Measurements from ENCODE around the gene SORBS1.

Gene SORBS1

GRCh38 chr10:95485056-95485844, 75.9 kb downstream of the SORBS1 start:
- no peaks in the 10 kb centered on the region for H3K36me3 Mint-ChIP-seq
- H3K9me3 Mint-ChIP-seq: no peaks in the 10 kb centered on the region
- peaks cover 6% of the 10 kb centered on the region for H3K4me1 Mint-ChIP-seq
- CTCF ChIA-PET: no interaction called here
- H3K27ac Mint-ChIP-seq: peak overlapping the region; percentile 24
- peaks cover 4% of the 10 kb centered on the region for H3K27me3 Mint-ChIP-seq
- no peak for DNase-seq
- H3K4me3 Mint-ChIP-seq: no peak overlapping the region

DNA sequence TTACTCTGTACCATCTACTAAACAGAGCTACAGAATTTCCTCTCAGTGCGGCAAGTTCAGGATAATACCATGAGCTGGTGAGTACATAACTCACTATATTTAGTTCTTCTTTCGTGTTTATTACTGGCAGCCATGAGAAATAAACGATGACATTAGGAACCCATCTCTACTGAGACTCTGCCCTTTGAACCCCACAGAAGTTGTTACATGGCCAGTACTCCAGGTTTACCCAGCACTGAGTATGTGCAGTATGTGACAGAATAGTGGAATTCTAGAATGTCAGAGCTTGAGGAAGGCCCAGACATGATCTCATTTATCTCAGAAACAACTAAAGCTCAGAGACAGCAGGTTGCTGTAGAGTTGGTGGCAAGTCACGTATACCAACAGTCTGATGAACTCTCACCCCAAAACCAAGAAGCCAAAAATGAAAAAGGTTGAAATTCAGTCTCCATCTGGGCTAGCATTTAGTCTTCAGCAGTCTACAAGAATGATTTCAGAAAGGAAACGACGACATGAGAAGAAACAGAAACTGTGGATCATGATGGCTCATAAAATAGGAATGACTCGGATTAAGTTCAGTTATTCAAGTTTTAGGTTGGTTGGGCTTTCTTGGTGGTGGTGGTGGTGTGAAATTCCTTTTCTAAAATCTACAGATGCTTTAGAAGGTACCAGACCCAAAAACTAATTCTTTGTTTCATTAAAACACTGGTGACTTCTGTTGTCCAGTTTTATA, 78.5 kb downstream of the SORBS1 start:
- Mint-ChIP-seq H3K27me3 (peaks cover 8% of the 10 kb centered on the region), H3K27ac (no peak overlapping the region), H3K36me3 (no peaks in the 10 kb centered on the region), H3K4me1 (peaks cover 6% of the 10 kb centered on the region), H3K9me3 (no peaks in the 10 kb centered on the region), H3K4me3 (no peak overlapping the region)
- no peak for DNase-seq
- CTCF ChIA-PET: no interaction called here

DNA sequence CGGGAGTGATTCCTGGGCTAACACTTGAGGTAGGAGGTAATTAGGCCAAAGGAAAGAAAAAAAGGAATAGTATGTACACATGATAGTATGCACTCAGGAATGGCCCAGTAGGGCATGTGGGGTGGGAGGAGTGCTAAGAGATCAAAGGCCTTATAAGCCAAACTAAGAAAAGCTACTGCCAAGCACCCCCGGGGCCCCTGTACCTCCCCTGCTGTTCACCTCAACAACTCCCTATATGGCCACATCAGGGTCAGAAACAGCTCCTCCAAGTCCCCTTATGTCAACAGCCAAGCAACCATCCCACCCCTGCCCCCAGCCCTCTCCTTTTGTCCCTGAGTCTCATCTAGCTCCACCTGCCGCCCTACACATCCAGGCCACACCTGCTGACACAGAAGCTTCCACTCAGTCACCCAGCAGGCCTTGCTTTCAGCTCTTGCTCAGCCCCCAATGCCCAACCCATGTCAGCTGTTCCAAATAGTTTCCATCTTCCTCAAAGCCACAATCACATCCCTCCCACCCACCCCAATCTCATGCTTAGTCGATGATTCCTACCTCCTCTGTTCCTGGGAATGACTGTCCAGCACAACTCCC, 80.2 kb downstream of the SORBS1 start:
- H3K4me3 Mint-ChIP-seq: no peak overlapping the region
- peaks cover 11% of the 10 kb centered on the region for H3K27me3 Mint-ChIP-seq
- CTCF ChIA-PET: interaction anchor here (1.3 kb wide), 1 partner anchor 236 kb away, joined by 3 read pairs; no protein-coding TSS in a partner anchor
- H3K4me1 Mint-ChIP-seq: peaks cover 6% of the 10 kb centered on the region
- no peak for DNase-seq
- no peak overlapping the region for H3K27ac Mint-ChIP-seq
- H3K36me3 Mint-ChIP-seq: no peaks in the 10 kb centered on the region
- no peaks in the 10 kb centered on the region for H3K9me3 Mint-ChIP-seq

- H3K27ac Mint-ChIP-seq: no peak overlapping the region
- CTCF ChIA-PET: interaction anchor here (1.3 kb wide), 1 partner anchor 235 kb away, joined by 3 read pairs; no protein-coding TSS in a partner anchor
- H3K27me3 Mint-ChIP-seq: peaks cover 11% of the 10 kb centered on the region
- peaks cover under 1% of the 10 kb centered on the region for H3K4me1 Mint-ChIP-seq
- H3K4me3 Mint-ChIP-seq: no peak overlapping the region
- no peak for DNase-seq
- H3K9me3 Mint-ChIP-seq: no peaks in the 10 kb centered on the region
- H3K36me3 Mint-ChIP-seq: no peaks in the 10 kb centered on the region
Measured at GRCh38 chr10:95480102-95480900, 80.9 kb downstream of the SORBS1 start.

DNA sequence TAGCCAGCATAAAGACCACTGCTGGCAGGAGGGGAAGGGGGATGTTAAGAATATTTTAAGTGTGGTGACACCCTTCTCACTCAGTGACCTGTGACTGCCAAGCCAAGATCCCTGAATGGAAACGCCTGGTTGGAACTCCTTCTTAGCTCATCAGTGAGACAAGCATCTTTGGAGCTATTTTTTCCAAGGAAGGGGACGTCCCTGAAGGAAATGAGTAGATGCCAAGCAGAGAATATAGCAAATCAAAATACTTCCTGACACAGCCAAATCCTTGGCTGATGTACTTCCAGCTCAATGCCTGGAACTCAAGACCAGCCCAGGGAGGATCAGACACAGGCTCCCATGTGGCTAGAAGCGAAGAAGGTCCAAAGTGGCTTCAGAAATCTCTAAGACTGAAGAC, 82.2 kb downstream of the SORBS1 start:
- H3K27me3 Mint-ChIP-seq: peaks cover 11% of the 10 kb centered on the region
- CTCF ChIA-PET: no interaction called here
- DNase-seq: no peak
- H3K27ac Mint-ChIP-seq: no peak overlapping the region
- H3K9me3 Mint-ChIP-seq: no peaks in the 10 kb centered on the region
- no peaks in the 10 kb centered on the region for H3K36me3 Mint-ChIP-seq
- no peaks in the 10 kb centered on the region for H3K4me1 Mint-ChIP-seq
- no peak overlapping the region for H3K4me3 Mint-ChIP-seq

- H3K9me3 Mint-ChIP-seq: no peaks in the 10 kb centered on the region
- H3K4me3 Mint-ChIP-seq: no peak overlapping the region
- no peak overlapping the region for H3K27ac Mint-ChIP-seq
- peaks cover 11% of the 10 kb centered on the region for H3K27me3 Mint-ChIP-seq
- CTCF ChIA-PET: no interaction called here
- no peak for DNase-seq
- H3K4me1 Mint-ChIP-seq: no peaks in the 10 kb centered on the region
- H3K36me3 Mint-ChIP-seq: no peaks in the 10 kb centered on the region
Measured at GRCh38 chr10:95478185-95478584, 83.0 kb downstream of the SORBS1 start.

DNA sequence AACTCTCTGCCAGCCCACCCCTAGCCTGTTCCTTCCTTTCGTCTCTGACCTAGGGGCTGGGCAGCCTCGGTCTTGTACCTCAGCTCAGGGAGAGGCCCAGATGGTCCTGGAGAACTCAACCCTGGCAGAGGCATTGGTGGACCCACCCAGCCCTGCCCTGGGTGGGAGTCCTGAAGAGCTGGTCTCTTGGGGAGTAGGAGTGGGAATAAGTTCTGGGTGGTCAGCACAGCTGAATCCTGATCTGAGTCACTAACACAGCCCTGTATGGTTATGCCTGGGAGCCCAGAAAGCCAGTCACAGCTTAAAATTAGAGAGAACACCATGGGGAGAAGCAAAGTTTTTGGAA, 84.0 kb downstream of the SORBS1 start:
- CTCF ChIA-PET: interaction anchor here (0.7 kb wide), 1 partner anchor 31 kb away, joined by 4 read pairs; no protein-coding TSS in a partner anchor
- DNase-seq: no peak
- H3K27ac Mint-ChIP-seq: no peak overlapping the region
- H3K9me3 Mint-ChIP-seq: no peaks in the 10 kb centered on the region
- peaks cover 11% of the 10 kb centered on the region for H3K27me3 Mint-ChIP-seq
- H3K4me1 Mint-ChIP-seq: no peaks in the 10 kb centered on the region
- H3K36me3 Mint-ChIP-seq: no peaks in the 10 kb centered on the region
- no peak overlapping the region for H3K4me3 Mint-ChIP-seq

DNA sequence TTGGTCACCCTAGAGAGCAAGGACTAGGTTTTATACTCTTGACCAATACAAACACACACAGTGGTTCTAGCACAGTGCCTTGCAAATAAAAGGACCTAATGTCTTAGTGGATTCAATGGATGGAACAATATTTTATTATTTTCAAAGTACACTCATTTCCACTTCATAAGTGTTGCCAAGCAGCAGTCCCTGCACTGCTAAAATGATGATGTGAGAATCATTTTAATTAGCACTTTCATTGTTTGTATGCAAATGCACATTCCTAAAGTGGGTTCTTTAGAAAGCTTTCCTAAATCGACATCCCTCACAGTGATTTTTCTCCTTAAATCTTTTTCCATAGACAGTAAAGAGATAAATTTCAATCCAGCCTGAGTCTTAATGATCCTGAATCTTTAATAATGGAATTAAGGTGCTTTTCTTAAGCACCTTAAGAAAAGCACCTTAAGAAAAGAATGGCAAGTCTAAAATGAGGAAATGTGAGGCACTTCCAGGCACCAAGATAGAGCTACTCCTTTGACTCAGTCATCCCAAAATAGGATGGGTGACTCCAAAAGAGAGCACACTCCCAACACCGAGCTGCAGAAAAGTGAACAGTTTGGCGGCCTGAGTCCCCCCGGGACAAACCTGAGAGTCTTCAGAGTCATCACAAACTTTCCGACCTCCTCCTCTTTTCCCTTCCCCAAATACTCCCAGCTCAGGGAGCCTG, 84.5 kb downstream of the SORBS1 start:
- Mint-ChIP-seq H3K9me3 (no peaks in the 10 kb centered on the region), H3K27me3 (peaks cover 11% of the 10 kb centered on the region), H3K27ac (no peak overlapping the region), H3K36me3 (no peaks in the 10 kb centered on the region), H3K4me1 (no peaks in the 10 kb centered on the region), H3K4me3 (no peak overlapping the region)
- CTCF ChIA-PET: interaction anchor here (0.7 kb wide), 1 partner anchor 31 kb away, joined by 4 read pairs; no protein-coding TSS in a partner anchor
- no peak for DNase-seq

DNA sequence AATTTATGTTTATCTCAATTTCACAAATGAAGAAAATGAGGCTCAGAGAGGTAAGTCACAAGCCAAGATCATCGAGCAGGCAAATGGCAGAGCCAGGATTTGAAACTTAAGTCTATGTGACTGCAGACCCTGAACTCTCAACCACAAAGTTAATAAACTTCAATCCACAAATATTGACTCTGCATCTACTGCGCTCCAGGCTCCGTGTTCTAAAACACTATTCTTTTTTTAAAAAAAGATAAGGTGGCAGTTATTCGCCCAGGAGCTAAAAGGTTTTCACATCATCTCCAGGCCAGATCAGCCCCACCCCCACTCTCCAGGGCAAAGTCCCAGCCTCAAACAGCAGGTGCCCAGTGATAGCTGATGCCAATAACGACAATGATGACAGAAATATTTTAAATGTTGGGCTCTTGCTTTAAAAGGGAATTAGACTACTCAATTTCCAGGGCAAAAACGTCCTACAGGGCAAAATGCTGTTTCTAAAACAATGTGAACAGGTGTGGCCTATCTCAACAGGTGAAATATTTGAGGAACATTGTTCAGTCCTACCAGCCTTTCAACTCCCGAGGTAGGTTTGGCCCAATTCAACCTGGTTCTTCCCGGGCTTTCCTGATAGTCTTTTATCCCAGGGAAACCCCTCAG, 85.2 kb downstream of the SORBS1 start:
- Mint-ChIP-seq H3K9me3 (no peaks in the 10 kb centered on the region), H3K27ac (no peak overlapping the region), H3K36me3 (no peaks in the 10 kb centered on the region), H3K4me3 (no peak overlapping the region), H3K4me1 (no peaks in the 10 kb centered on the region), H3K27me3 (peaks cover 11% of the 10 kb centered on the region)
- no peak for DNase-seq
- CTCF ChIA-PET: no interaction called here

- Mint-ChIP-seq H3K36me3 (no peaks in the 10 kb centered on the region), H3K4me3 (no peak overlapping the region), H3K4me1 (no peaks in the 10 kb centered on the region), H3K27me3 (peaks cover 11% of the 10 kb centered on the region), H3K27ac (no peak overlapping the region), H3K9me3 (no peaks in the 10 kb centered on the region)
- CTCF ChIA-PET: no interaction called here
- DNase-seq: no peak
Measured at GRCh38 chr10:95475003-95475383, 86.2 kb downstream of the SORBS1 start.

GRCh38 chr10:95474228-95475002, 86.8 kb downstream of the SORBS1 start:
- no peak for DNase-seq
- CTCF ChIA-PET: no interaction called here
- Mint-ChIP-seq H3K4me3 (no peak overlapping the region), H3K36me3 (no peaks in the 10 kb centered on the region), H3K27me3 (peaks cover 7% of the 10 kb centered on the region), H3K4me1 (no peaks in the 10 kb centered on the region), H3K27ac (no peak overlapping the region), H3K9me3 (no peaks in the 10 kb centered on the region)

GRCh38 chr10:95472304-95473088, 88.7 kb downstream of the SORBS1 start:
- Mint-ChIP-seq H3K9me3 (no peaks in the 10 kb centered on the region), H3K27me3 (peaks cover 6% of the 10 kb centered on the region), H3K4me1 (peaks cover under 1% of the 10 kb centered on the region), H3K36me3 (no peaks in the 10 kb centered on the region), H3K4me3 (no peak overlapping the region), H3K27ac (no peak overlapping the region)
- DNase-seq: no peak
- CTCF ChIA-PET: no interaction called here

Data from activated naive CD4-positive, alpha-beta T cell treated with anti-CD3 and anti-CD28 coated beads, Interleukin-2, amount 10 ng/mL, durations not matched to agents 7 days and 5 days (primary cell).